Prostate gland (tissue), 2 donors: ENCODE results near the gene TRAF2. TPM values are rescaled to one million over a fixed set of nuclear protein-coding genes. Genes with fewer than 3 reads are reported as not detected.

Experiments
- DNase-seq: peaks from one replicate; pipeline ENCODE4 v3.0.0-alpha.2; 2019; ENCODE audit warnings: low spot score
- H3K27ac ChIP-seq, 2 donors: fragments of 200-600 bp; sonication (generic); 2 replicates each; pipeline ENCODE4 v1.5.1; 2017 to 2019
- H3K27me3 ChIP-seq: fragments of 200-600 bp; sonication (generic); replicated peaks from 2 replicates; pipeline ENCODE4 v1.5.1; 2019; ENCODE audit not compliant: insufficient read depth
- H3K36me3 ChIP-seq, 2 donors: fragments of 200-600 bp; sonication (generic); 1 replicate in 1 of 2; 2 replicates in 1 of 2; pipeline versions ENCODE4 v1.5.1 to v1.8.1; 2017 to 2019
- H3K4me1 ChIP-seq: fragments of 200-600 bp; sonication (generic); replicated peaks from 2 replicates; pipeline ENCODE4 v1.5.1; 2019
- H3K4me3 ChIP-seq, 2 donors: fragments of 200-600 bp; sonication (generic); 2 replicates each; pipeline ENCODE4 v1.5.1; 2017 to 2019
- H3K9me3 ChIP-seq: fragments of 200-600 bp; sonication (generic); 2 replicates; pipeline ENCODE4 v1.5.1; 2017
- CTCF ChIP-seq, 4 experiments: fragments of 200-600 bp in 2 of 4; fragments of 450-650 bp in 2 of 4; sonication (generic) in 2 of 4; IDR thresholded peaks; 1 replicate in 3 of 4; 2 replicates in 1 of 4; pipeline ENCODE4 v1.5.1; 2016 to 2019; ENCODE audit warnings: antibody characterized with exemption in 4 of 4, mild to moderate bottlenecking in 2 of 4, moderate library complexity in 2 of 4
- POLR2A ChIP-seq: fragments of 450-650 bp; IDR thresholded peaks from one replicate; pipeline ENCODE4 v1.6.1; 2016; ENCODE audit warnings: antibody characterized with exemption, mild to moderate bottlenecking
- POLR2AphosphoS5 ChIP-seq: sonication (generic); formaldehyde crosslinking; IDR thresholded peaks from one replicate; pipeline ENCODE4 v1.6.1; 2017; ENCODE audit warnings: antibody characterized with exemption
- WGBS: methylation state at CpG from one replicate; pipeline ENCODE4 v1.1.5; 2018; 5-methylcytosine and 5-hydroxymethylcytosine counted together
- intact Hi-C: fragments of 100-400 bp; cut with DNase I; formaldehyde crosslinking; loops from one replicate; pipeline ENCODE4 v1.14.2; 2022
- total RNA-seq, 2 donors: library from RNA; depleted of rRNA; stranded (reverse); fragments of >200 nt; gene quantifications; one replicate each; pipeline ENCODE4 v1.1.0, GENCODE V29; 2016

Gene TRAF2
- total RNA-seq, 2 donors from 2014 or later, result 23.6 to 24.2 TPM

- H3K27ac ChIP-seq, result peak overlapping the region in 1 of 2 donors; percentile 62
- 97% methylated on average over 9 of the region's 9 CpGs for WGBS
- H3K9me3 ChIP-seq, result no peaks in the 10 kb centered on the region
- TF ChIP-seq POLR2AphosphoS5, result no peak
- no peak for TF ChIP-seq CTCF (IDR thresholded peaks at IDR 0.05)
- TF ChIP-seq POLR2A, result no peak
- no peak for DNase-seq
- no peaks in the 10 kb centered on the region for H3K27me3 ChIP-seq
- intact Hi-C loops, result no loop called here
- no peaks in the 10 kb centered on the region for H3K36me3 ChIP-seq
- peaks cover 9% of the 10 kb centered on the region for H3K4me1 ChIP-seq
- H3K4me3 ChIP-seq, result no peak overlapping the region
Observed at GRCh38 chr9:136962163-136962562, 75.8 kb downstream of the TRAF2 start.

- Histone ChIP-seq H3K36me3 (no peaks in the 10 kb centered on the region), H3K9me3 (no peaks in the 10 kb centered on the region), H3K27me3 (no peaks in the 10 kb centered on the region), H3K4me1 (peaks cover 9% of the 10 kb centered on the region), H3K27ac (no peak overlapping the region), H3K4me3 (no peak overlapping the region)
- 91% methylated on average over 11 of the region's 11 CpGs for WGBS
- TF ChIP-seq CTCF (IDR thresholded peaks at IDR 0.05) (no peak), POLR2AphosphoS5 (no peak), POLR2A (no peak)
- no peak for DNase-seq
- intact Hi-C loops, result no loop called here
Observed at GRCh38 chr9:136962701-136963248, 76.5 kb downstream of the TRAF2 start.

GRCh38 chr9:136963341-136963740, 77.0 kb downstream of the TRAF2 start:
- intact Hi-C loops, result no loop called here
- 89% methylated on average over 15 of the region's 15 CpGs for WGBS
- TF ChIP-seq POLR2AphosphoS5 (no peak), POLR2A (no peak), CTCF (IDR thresholded peaks at IDR 0.05) (no peak)
- Histone ChIP-seq H3K36me3 (no peaks in the 10 kb centered on the region), H3K4me3 (no peak overlapping the region), H3K27me3 (no peaks in the 10 kb centered on the region), H3K9me3 (no peaks in the 10 kb centered on the region), H3K4me1 (peaks cover 9% of the 10 kb centered on the region), H3K27ac (no peak overlapping the region)
- DNase-seq, result no peak

- intact Hi-C loops, result no loop called here
- 93% methylated on average over 12 of the region's 12 CpGs for WGBS
- Histone ChIP-seq H3K36me3 (no peaks in the 10 kb centered on the region), H3K27ac (no peak overlapping the region), H3K4me1 (peaks cover 9% of the 10 kb centered on the region), H3K4me3 (no peak overlapping the region), H3K27me3 (no peaks in the 10 kb centered on the region), H3K9me3 (no peaks in the 10 kb centered on the region)
- DNase-seq, result no peak
- no peak for TF ChIP-seq POLR2AphosphoS5
- TF ChIP-seq POLR2A, result no peak
- TF ChIP-seq CTCF (IDR thresholded peaks at IDR 0.05), result no peak
Observed at GRCh38 chr9:136963751-136964150, 77.4 kb downstream of the TRAF2 start.

GRCh38 chr9:136964171-136964689, 77.9 kb downstream of the TRAF2 start:
- no peaks in the 10 kb centered on the region for H3K36me3 ChIP-seq
- TF ChIP-seq POLR2AphosphoS5, result no peak
- TF ChIP-seq POLR2A, result no peak
- TF ChIP-seq CTCF (IDR thresholded peaks at IDR 0.05), result no peak
- intact Hi-C loops, result no loop called here
- peaks cover 9% of the 10 kb centered on the region for H3K4me1 ChIP-seq
- no peak overlapping the region for H3K27ac ChIP-seq
- no peak for DNase-seq
- no peak overlapping the region for H3K4me3 ChIP-seq
- no peaks in the 10 kb centered on the region for H3K9me3 ChIP-seq
- 62% methylated on average over 22 of the region's 22 CpGs for WGBS
- H3K27me3 ChIP-seq, result no peaks in the 10 kb centered on the region
